T1000 (cell line): ENCODE results near the gene RPL32.
"Not testable (repeated sequence)": the region's sequence is repeated elsewhere in the genome, so short reads cannot be mapped to it uniquely, and the experiment has no call there.

Experiments used
- DNase-seq: peaks from one replicate; lab custom pipeline; 2025; ENCODE audit warnings: mixed read lengths; lab: John Stamatoyannopoulos, UW

The RPL32 gene

GRCh38 chr3:12808587-12808986 is 32.8 kb downstream of the RPL32 start:
- DNase-seq, result no peak

GRCh38 chr3:12807601-12808359 is 33.6 kb downstream of the RPL32 start:
- no peak for DNase-seq

GRCh38 chr3:12807066-12807465 is 34.3 kb downstream of the RPL32 start:
- DNase-seq, result no peak

- no peak for DNase-seq
Measured at GRCh38 chr3:12803371-12803770, 38.0 kb downstream of the RPL32 start.

- no peak for DNase-seq
Measured at GRCh38 chr3:12799525-12800440, 41.6 kb downstream of the RPL32 start.

GRCh38 chr3:12798559-12799179 is 42.7 kb downstream of the RPL32 start:
- no peak for DNase-seq

GRCh38 chr3:12797892-12798558 is 43.3 kb downstream of the RPL32 start:
- no peak for DNase-seq

GRCh38 chr3:12797124-12797891 is 44.1 kb downstream of the RPL32 start:
- DNase-seq, result no peak

GRCh38 chr3:12796171-12797123 is 44.9 kb downstream of the RPL32 start, which contains the start of gene CAND2:
Gene CAND2, plus strand, starts transcription at chr3:12796680. Its CDS starts 41 bp downstream, at chr3:12796721.
- no peak for DNase-seq

GRCh38 chr3:12793701-12794100 is 47.7 kb downstream of the RPL32 start:
- DNase-seq, result no peak

GRCh38 chr3:12791430-12791829 is 49.9 kb downstream of the RPL32 start:
- DNase-seq, result no peak

- not testable (repeated sequence) for DNase-seq
Measured at GRCh38 chr3:12787967-12788690, 53.2 kb downstream of the RPL32 start.

GRCh38 chr3:12787346-12787745 is 54.0 kb downstream of the RPL32 start:
- not testable (repeated sequence) for DNase-seq

GRCh38 chr3:12785096-12785495 is 56.3 kb downstream of the RPL32 start:
- no peak for DNase-seq
